NCI-H1048 (cell line): Measurements from ENCODE around the gene WBP2NL.
"Not testable (repeated sequence)": the region's sequence is repeated elsewhere in the genome, so short reads cannot be mapped to it uniquely, and the experiment has no call there.

Source experiments
- DNase-seq: peaks from one replicate; lab custom pipeline; 2025; lab: John Stamatoyannopoulos, UW

WBP2NL gene

GRCh38 chr22:41998361-41999261 is at the start of gene WBP2NL:
WBP2NL (plus strand) TSS chr22:41998788; CDS start chr22:41998819, 31 bp downstream.
- DNase-seq = no peak

GRCh38 chr22:41948928-41949296 is 49.7 kb upstream of the WBP2NL start:
- not testable (repeated sequence) for DNase-seq

GRCh38 chr22:41949297-41949965 is 49.2 kb upstream of the WBP2NL start:
- DNase-seq = no peak

GRCh38 chr22:41951898-41952474 is 46.6 kb upstream of the WBP2NL start, which contains the start of gene SMIM45:
SMIM45 (plus strand) TSS chr22:41952150.
- no peak for DNase-seq

GRCh38 chr22:41952713-41953112 is 45.9 kb upstream of the WBP2NL start:
- DNase-seq = no peak

- no peak for DNase-seq
These were observed 40.5 kb upstream of the WBP2NL start for GRCh38 chr22:41957941-41958556.

GRCh38 chr22:41963453-41964111 is 35.0 kb upstream of the WBP2NL start:
- no peak for DNase-seq

- DNase-seq = no peak
These were observed 34.5 kb upstream of the WBP2NL start for GRCh38 chr22:41964112-41964491.

- no peak for DNase-seq
These were observed 32.4 kb upstream of the WBP2NL start for GRCh38 chr22:41966225-41966606.

GRCh38 chr22:41966607-41967240 is 31.9 kb upstream of the WBP2NL start:
- DNase-seq = no peak

- no peak for DNase-seq
These were observed 30.0 kb upstream of the WBP2NL start for GRCh38 chr22:41968601-41969000.

- DNase-seq = no peak
These were observed 29.4 kb upstream of the WBP2NL start, which contains the start of gene SEPTIN3 for GRCh38 chr22:41969110-41969646. SEPTIN3 (plus strand) TSS chr22:41969443; CDS start chr22:41971493, 2,050 bp downstream.

- no peak for DNase-seq
These were observed 28.0 kb upstream of the WBP2NL start for GRCh38 chr22:41970601-41971000.

- DNase-seq = no peak
These were observed 27.2 kb upstream of the WBP2NL start for GRCh38 chr22:41971431-41971830.

GRCh38 chr22:41974691-41975290 is 23.8 kb upstream of the WBP2NL start:
- no peak for DNase-seq

- DNase-seq = no peak
These were observed 23.1 kb upstream of the WBP2NL start for GRCh38 chr22:41975299-41976069.

GRCh38 chr22:41976070-41976901 is 22.3 kb upstream of the WBP2NL start:
- no peak for DNase-seq

GRCh38 chr22:41976961-41977566 is 21.5 kb upstream of the WBP2NL start:
- DNase-seq = no peak
